OCI-M2 (cell line): ENCODE measurements around the gene PUSL1.

Experiments
- DNase-seq: peaks from one replicate; lab custom pipeline; 2025; ENCODE audit not compliant: unreplicated experiment; lab: John Stamatoyannopoulos, UW

The PUSL1 gene

GRCh38 chr1:1324084-1324523, 15.7 kb downstream of the PUSL1 start:
- no peak for DNase-seq

GRCh38 chr1:1324524-1325287, 16.3 kb downstream of the PUSL1 start, which contains the start of the genes CPTP and INTS11:
Gene CPTP (plus strand): TSS chr1:1324802. CDS start chr1:1326911, 2,109 bp downstream.
Gene INTS11 (minus strand): TSS chr1:1324660. CDS start chr1:1324608, 52 bp downstream.
- peak; percentile 29 for DNase-seq

DNA sequence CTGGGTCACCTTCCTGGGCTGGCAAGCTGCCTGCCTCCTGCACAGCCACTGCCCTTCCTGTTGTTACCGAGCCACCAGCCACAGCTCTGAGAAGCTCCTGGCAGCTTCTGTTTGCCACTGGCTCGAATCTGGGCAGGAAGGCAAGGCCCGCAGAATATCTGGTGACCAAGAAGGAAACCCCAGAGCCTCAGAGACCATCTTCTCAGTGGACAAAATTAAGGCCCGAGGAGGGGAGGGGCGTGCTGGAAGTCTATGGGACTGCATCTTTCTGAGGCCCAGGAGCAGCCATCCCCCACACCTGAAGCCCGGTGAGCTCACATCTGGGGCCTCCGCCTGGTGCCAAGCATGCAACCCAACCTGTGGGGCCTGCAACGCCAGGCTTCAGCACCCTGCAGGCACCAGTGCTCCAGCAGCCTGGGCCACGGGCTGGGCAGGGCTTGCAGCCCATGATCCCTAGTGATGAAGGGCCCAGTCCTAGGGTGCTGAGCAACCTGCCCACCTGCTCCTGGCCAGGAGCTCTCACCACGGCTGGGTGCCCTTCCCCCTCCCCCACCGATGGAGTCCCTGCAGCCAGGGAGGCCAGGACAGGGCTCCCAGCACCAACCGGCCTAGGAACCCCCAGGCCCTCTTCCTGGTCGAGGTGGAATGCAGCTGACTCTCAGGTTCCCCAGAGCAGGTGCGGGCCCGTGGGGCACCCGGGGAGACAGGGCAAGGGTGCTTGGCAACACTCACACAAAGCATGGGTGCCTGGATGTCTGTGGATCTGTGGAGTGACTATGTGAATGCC, 17.1 kb downstream of the PUSL1 start:
- DNase-seq = no peak

DNA sequence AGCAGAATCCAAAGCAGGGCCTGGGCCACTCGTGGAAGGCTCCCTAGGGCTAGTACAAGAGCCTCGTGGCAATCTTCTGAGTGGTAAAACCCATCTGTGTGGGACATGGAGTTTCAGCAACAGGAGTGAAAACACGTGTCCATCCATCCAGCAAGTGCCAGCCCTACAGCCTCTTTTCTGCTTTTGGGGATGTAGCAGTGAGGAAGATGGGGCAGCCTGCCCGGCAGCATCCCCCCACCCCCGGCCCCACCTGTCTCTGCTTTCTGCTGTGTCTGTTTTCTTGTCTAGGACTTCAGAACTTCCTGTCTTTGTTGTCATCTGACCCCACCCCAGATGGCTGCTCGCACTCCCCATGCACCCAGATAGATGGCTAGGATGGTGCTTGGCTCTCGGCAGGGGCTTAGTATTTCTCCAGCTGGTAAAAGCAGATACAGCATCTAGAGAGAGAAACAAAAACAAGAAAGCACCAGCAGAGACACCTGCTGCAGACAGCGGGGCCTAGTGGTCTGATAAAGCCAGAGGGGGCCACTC, 17.7 kb downstream of the PUSL1 start:
- DNase-seq = no peak

DNA sequence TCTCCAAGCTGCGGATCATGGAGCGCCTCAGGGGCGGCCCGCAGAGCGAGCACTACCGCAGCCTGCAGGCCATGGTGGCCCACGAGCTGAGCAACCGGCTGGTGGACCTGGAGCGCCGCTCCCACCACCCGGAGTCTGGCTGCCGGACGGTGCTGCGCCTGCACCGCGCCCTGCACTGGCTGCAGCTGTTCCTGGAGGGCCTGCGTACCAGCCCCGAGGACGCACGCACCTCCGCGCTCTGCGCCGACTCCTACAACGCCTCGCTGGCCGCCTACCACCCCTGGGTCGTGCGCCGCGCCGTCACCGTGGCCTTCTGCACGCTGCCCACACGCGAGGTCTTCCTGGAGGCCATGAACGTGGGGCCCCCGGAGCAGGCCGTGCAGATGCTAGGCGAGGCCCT, 18.9 kb downstream of the PUSL1 start:
- DNase-seq = no peak

DNA sequence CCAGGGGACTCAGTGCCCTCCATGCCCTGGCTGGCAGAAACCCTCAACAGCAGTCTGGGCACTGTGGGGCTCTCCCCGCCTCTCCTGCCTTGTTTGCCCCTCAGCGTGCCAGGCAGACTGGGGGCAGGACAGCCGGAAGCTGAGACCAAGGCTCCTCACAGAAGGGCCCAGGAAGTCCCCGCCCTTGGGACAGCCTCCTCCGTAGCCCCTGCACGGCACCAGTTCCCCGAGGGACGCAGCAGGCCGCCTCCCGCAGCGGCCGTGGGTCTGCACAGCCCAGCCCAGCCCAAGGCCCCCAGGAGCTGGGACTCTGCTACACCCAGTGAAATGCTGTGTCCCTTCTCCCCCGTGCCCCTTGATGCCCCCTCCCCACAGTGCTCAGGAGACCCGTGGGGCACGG, 19.9 kb downstream of the PUSL1 start:
- no peak for DNase-seq

- DNase-seq = no peak
Observed at GRCh38 chr1:1329304-1330210, 21.2 kb downstream of the PUSL1 start.

- no peak for DNase-seq
Observed at GRCh38 chr1:1330366-1331067, 22.1 kb downstream of the PUSL1 start.

DNA sequence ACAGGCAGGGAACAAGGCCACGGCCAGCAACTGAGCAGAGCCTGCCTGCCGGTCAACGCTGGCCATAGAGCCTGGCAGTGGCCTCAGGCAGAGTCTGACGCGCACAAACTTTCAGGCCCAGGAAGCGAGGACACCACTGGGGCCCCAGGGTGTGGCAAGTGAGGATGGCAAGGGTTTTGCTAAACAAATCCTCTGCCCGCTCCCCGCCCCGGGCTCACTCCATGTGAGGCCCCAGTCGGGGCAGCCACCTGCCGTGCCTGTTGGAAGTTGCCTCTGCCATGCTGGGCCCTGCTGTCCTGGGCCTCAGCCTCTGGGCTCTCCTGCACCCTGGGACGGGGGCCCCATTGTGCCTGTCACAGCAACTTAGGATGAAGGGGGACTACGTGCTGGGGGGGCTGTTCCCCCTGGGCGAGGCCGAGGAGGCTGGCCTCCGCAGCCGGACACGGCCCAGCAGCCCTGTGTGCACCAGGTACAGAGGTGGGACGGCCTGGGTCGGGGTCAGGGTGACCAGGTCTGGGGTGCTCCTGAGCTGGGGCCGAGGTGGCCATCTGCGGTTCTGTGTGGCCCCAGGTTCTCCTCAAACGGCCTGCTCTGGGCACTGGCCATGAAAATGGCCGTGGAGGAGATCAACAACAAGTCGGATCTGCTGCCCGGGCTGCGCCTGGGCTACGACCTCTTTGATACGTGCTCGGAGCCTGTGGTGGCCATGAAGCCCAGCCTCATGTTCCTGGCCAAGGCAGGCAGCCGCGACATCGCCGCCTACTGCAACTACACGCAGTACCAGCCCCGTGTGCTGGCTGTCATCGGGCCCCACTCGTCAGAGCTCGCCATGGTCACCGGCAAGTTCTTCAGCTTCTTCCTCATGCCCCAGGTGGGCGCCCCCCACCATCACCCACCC, 22.9 kb downstream of the PUSL1 start, which contains the start of gene TAS1R3:
Gene TAS1R3 (plus strand): TSS at position 213 of the 898 bp plus-strand sequence. CDS start 66 bp downstream, at position 279.
- DNase-seq = no peak

GRCh38 chr1:1332031-1332755, 23.8 kb downstream of the PUSL1 start:
- DNase-seq = no peak

DNA sequence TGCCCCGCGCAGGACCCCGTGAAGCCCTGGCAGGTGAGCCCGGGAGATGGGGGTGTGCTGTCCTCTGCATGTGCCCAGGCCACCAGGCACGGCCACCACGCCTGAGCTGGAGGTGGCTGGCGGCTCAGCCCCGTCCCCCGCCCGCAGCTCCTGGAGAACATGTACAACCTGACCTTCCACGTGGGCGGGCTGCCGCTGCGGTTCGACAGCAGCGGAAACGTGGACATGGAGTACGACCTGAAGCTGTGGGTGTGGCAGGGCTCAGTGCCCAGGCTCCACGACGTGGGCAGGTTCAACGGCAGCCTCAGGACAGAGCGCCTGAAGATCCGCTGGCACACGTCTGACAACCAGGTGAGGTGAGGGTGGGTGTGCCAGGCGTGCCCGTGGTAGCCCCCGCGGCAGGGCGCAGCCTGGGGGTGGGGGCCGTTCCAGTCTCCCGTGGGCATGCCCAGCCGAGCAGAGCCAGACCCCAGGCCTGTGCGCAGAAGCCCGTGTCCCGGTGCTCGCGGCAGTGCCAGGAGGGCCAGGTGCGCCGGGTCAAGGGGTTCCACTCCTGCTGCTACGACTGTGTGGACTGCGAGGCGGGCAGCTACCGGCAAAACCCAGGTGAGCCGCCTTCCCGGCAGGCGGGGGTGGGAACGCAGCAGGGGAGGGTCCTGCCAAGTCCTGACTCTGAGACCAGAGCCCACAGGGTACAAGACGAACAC, 24.5 kb downstream of the PUSL1 start:
- DNase-seq = no peak

- no peak for DNase-seq
Observed at GRCh38 chr1:1333551-1334241, 25.3 kb downstream of the PUSL1 start.

DNA sequence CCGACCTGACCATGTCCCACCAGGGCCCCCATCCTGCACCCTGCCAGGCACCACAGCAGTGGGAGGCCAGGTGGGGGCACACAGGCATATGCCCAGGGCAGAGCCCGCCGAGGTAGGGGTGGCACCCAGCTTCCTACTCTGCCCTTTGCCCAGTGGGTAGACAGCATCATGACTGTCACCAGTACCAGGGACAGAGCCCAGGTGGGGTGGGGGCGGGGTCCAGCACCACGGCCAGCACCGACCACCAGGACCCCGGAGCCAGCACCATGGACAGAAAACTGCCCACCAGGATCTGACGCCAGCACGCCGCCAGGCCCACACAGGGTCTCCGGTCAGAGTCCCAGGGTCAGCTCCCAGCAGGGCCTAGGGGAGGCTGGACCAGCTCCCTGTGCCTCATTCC, 26.4 kb downstream of the PUSL1 start:
- no peak for DNase-seq

DNA sequence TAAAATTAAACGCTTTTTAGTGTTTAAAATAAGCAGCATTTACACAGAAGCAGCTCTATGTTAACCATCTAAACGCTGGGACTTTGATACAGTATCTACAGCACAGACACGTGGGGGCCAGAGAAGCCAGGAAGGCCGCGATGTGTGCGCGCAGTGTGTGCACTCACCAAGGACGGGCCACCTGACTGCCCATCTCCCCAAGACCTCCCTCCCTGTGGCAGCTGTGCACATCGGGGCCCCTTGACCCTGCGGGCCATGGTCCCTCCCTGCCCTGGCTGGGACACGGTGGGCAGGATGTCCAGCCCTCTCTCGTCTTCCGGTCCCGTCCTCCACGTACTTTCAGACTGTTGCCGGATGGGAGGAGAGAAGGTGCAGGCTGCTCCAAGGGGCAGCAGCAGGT, 26.9 kb downstream of the PUSL1 start:
- no peak for DNase-seq

- no peak for DNase-seq
Observed at GRCh38 chr1:1335792-1336248, 27.4 kb downstream of the PUSL1 start.

- no peak for DNase-seq
Observed at GRCh38 chr1:1336446-1336845, 28.0 kb downstream of the PUSL1 start.
